Gastroesophageal sphincter (tissue), 3 donors: Measurements from ENCODE around the gene DDX51.

ENCODE experiments used
- CTCF ChIP-seq, 4 experiments: fragments of 200-600 bp in 2 of 4; fragments of 450-650 bp in 2 of 4; sonication (generic) in 1 of 4; IDR thresholded peaks; one replicate each; pipeline ENCODE4 v1.5.1; 2017 to 2019; ENCODE audit warnings: antibody characterized with exemption in 4 of 4, mild to moderate bottlenecking in 2 of 4, moderate library complexity in 2 of 4
- EP300 ChIP-seq: sonication (generic); formaldehyde crosslinking; IDR thresholded peaks from one replicate; pipeline ENCODE4 v1.6.1; 2017; ENCODE audit warnings: antibody characterized with exemption, mild to moderate bottlenecking
- POLR2A ChIP-seq, 2 donors: fragments of 450-650 bp; IDR thresholded peaks; one replicate each; pipeline ENCODE4 v1.6.1; 2017; ENCODE audit warnings: antibody characterized with exemption in 2 of 2, mild to moderate bottlenecking in 2 of 2, moderate library complexity in 1 of 2
- POLR2AphosphoS5 ChIP-seq: sonication (generic); formaldehyde crosslinking; IDR thresholded peaks from one replicate; pipeline ENCODE4 v1.6.1; 2017; ENCODE audit warnings: antibody characterized with exemption

- TF ChIP-seq POLR2AphosphoS5, result no peak
- no peak for TF ChIP-seq CTCF (IDR thresholded peaks at IDR 0.05)
- TF ChIP-seq EP300, result no peak
- no peak for TF ChIP-seq POLR2A (IDR thresholded peaks at IDR 0.05)
Observed at GRCh38 chr12:132108211-132108832, 35.8 kb downstream of the DDX51 start.
